ENCODE results near the gene PANX3.
A peak's percentile ranks its signal among the peaks of the same experiment; 100 is the strongest.

The PANX3 gene

GRCh38 chr11:124618863-124619262, 7.6 kb downstream of the PANX3 start:
- DNase-seq (ENCODE audit: low spot score), result no peak

GRCh38 chr11:124622531-124623451, 11.6 kb downstream of the PANX3 start, which contains the start of gene TBRG1:
Gene TBRG1, plus strand, starts transcription at chr11:124622864. Its CDS starts 220 bp downstream, at chr11:124623084.
- peak; percentile 93 for DNase-seq (ENCODE audit: low spot score)

GRCh38 chr11:124623861-124624525, 12.8 kb downstream of the PANX3 start:
- no peak for DNase-seq (ENCODE audit: low spot score)

GRCh38 chr11:124625504-124626168, 14.4 kb downstream of the PANX3 start:
- no peak for DNase-seq (ENCODE audit: low spot score)

GRCh38 chr11:124627546-124627945, 16.3 kb downstream of the PANX3 start:
- no peak for DNase-seq (ENCODE audit: low spot score)

DNA sequence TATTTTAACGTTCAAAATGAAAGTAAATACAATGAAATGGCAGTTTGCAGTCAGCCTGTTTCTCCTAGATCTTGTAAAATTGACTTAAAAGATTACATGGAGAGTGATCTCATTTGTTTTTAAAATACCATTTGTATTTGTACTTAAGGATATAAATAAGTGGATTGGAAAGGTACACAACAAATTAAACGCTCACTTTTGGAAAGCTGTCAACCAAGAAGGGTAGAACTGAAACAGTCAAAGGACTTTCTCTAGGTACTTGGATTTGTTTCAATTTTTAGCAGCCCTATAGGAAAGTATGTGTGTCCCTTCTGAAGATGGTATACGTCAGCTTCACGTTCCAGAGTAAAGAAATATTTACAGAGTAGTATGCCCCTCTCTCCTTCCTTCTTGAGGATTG, 18.7 kb downstream of the PANX3 start:
- no peak for DNase-seq (ENCODE audit: low spot score)

- no peak for DNase-seq (ENCODE audit: low spot score)
These were observed 22.1 kb downstream of the PANX3 start for GRCh38 chr11:124633355-124633754.

GRCh38 chr11:124635932-124636331, 24.7 kb downstream of the PANX3 start:
- DNase-seq (ENCODE audit: low spot score), result no peak

DNA sequence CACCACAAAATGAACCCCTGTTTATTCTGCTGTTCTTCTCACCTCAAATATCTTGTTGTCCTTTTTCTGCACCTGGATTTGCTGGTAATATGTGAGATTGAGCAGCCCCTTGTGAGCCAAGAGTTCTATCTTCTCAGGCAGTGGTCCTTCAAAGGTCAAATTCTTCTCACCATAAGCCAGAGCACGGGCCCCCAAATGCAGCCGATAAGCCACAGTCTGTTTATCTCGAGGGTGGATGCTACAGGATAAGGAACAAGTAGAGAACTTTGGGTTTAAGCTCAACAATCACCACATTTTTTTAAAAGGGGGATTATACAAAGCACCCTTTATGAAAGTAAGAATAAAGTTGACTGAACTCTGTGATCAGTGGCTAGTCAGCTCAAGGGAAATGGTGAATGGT, 27.3 kb downstream of the PANX3 start:
- no peak for DNase-seq (ENCODE audit: low spot score)

DNA sequence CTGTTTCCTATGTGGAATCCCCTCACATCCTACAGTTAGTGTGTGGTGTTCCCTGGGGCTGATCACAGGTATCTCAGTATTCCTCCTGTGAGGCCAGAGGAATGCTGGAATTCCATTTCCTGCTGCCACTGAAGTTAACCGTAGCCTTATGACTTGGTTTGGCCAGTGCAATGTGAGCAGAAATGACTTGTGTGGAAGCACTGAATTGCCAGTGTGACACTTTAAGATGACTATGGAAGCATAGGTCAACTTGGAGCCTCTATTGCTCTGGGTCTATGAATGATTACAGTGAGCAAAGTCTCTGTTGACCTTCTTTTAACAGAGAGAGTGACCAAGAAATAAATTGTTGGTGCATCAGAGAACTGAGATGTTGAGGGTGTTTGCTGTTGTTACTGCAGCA, 28.0 kb downstream of the PANX3 start:
- DNase-seq (ENCODE audit: low spot score), result no peak

DNA sequence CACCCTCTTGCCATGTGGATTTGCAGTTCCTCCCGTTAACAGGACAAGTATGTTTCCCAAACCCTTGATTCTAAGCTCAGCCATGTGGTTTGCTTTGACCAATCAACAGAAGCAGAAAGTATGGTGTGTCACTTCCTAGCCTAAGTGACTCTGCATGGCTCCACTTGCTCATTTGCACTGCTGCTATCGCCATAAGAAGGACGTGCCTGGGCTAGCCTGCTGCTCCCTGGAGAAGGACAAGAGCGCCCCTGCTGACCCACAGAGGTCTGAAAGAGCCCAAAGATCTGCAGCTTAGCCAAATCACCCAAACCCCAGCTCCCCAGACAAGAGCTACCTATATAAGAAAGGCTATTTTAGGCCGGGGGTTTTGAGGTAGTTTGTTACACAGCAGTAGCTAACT, 29.4 kb downstream of the PANX3 start:
- no peak for DNase-seq (ENCODE audit: low spot score)

DNA sequence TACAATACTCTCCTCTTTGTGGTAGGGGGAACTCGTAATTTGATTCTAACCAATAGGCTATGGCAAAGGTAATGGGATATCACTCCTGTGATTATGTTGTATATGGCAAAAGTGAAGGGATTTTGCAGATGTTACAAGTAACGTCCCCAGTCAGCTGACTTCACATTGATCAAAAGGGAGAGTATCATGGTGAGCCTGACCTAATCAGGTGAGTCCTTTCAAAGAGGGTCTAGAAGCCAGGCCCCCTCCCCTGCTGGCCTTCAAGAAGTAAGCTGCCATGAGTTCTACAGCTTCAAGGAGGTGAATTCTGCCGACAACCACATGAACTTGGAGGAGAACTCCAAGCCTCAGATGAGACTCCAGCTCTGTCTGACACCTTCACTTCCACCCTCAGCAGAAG, 31.4 kb downstream of the PANX3 start:
- DNase-seq (ENCODE audit: low spot score), result no peak

GRCh38 chr11:124643042-124643604, 31.9 kb downstream of the PANX3 start:
- DNase-seq (ENCODE audit: low spot score), result no peak

DNA sequence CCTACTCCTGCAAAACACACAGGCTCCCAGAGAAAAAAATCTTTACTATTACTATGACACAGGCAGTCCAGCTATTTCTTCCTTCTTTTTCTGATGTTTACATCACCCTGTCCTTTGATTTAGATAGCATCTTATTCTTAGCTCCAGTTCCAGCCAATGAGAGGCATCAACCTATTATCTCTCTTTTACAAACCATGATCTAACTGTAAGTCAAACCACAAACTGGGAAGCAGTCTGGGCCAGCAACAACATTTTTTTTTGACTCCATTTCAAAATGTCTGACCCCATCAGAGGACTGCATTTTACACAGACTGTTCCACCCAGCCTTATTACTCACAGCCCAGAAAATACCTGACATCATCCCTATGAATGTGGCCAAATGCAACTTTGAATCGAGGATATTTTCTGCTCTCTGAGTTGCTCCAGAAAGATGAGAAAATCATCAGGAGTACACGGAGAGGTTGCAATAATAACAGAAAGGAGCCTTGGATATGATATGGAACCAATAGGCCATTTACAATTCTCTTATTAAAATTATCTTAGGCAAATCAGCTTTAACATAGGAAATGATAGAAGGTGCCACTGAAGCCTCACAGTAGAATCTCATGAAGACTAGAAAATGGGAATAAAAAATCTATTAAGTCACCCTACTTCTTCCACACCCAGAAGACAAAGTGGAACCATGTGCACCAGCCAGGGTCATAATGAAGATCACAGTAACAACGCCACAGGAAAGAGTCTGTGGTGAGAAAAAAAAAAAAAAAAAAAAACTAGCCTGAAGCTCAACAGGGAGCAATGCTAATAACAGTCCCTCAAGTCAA, 32.6 kb downstream of the PANX3 start:
- no peak for DNase-seq (ENCODE audit: low spot score)

- peak; percentile 69 for DNase-seq (ENCODE audit: low spot score)
These were observed 33.4 kb downstream of the PANX3 start for GRCh38 chr11:124644426-124645280.

GRCh38 chr11:124646148-124646547, 34.9 kb downstream of the PANX3 start:
- no peak for DNase-seq (ENCODE audit: low spot score)

GRCh38 chr11:124648610-124649009, 37.4 kb downstream of the PANX3 start:
- no peak for DNase-seq (ENCODE audit: low spot score)

DNA sequence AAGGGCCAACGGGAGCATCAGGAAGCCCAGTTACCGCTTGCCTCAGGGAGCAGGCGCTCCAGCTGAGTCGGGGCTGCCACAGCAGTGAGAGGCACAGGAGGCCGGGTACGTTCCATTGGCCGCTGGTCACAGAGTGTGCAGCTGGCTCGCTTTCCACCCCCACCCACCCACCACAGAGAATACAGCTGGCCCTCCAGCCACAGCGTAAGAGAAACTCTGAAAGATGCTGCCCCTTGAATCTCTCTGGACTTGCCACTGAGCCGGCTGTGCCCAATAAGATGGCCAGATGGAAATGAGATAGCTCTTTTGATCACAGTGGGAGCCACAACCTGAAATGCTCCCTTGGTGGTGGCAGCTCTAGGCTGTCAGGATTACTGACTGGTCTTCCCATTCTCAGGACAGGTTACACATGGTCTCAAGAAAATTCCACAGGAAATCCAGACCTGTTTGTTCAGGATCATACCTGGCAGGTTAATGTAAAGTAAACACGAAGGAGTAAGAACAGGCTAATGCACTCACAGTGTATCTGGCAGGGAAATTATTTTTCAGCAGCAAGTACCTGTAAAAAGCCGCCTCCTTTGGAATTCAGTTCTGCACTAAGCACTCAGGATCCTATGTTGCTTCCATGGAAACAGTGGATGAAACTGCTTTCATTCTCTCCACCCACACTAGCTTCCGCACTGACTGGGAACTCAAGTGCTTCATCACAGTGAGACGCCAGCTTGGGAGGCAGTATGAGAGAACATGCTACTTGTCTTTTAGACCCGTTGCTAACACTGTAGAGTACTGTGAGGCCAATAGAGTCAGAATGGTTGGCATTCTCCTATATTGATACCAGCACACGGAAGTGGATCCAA, 45.8 kb downstream of the PANX3 start:
- DNase-seq (ENCODE audit: low spot score), result peak; percentile 82

GRCh38 chr11:124657904-124658303, 46.7 kb downstream of the PANX3 start:
- DNase-seq (ENCODE audit: low spot score), result no peak

- DNase-seq (ENCODE audit: low spot score), result no peak
These were observed 47.3 kb downstream of the PANX3 start for GRCh38 chr11:124658501-124658900.
